ENCODE measurements around the gene IFITM5.
"Not testable (repeated sequence)": the region's sequence is repeated elsewhere in the genome, so short reads cannot be mapped to it uniquely, and the experiment has no call there.

IFITM5 gene

GRCh38 chr11:328516-329100, 29.3 kb upstream of the IFITM5 start:
- not testable (repeated sequence) for FAIRE-seq; DNase-seq (ENCODE audit: insufficient read length, low spot score)

DNA sequence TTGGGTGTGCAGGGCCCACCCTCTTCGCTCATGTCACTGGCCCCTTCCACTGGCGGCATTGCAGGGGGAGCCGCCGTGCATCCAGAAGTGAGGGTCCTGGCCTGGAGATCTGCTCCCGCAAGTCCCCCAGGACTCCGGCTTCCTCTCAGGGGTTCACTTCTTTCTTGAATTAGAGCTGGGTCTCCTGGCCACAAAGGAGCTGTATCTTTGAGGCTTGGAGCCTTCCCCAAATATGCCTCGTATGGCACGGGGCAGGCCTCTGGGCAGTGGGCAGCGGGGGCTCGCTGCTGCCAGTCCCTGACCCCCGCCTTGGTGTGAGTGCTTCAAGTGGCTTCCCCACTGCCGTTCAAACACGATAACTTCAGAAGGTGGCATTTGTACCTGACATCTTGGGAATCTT, 28.7 kb upstream of the IFITM5 start:
- FAIRE-seq, result no peak
- DNase-seq (ENCODE audit: insufficient read length, low spot score), result no peak

- FAIRE-seq (no peak), DNase-seq (ENCODE audit: insufficient read length, low spot score) (no peak)
These were observed 28.2 kb upstream of the IFITM5 start for GRCh38 chr11:327581-327923.

DNA sequence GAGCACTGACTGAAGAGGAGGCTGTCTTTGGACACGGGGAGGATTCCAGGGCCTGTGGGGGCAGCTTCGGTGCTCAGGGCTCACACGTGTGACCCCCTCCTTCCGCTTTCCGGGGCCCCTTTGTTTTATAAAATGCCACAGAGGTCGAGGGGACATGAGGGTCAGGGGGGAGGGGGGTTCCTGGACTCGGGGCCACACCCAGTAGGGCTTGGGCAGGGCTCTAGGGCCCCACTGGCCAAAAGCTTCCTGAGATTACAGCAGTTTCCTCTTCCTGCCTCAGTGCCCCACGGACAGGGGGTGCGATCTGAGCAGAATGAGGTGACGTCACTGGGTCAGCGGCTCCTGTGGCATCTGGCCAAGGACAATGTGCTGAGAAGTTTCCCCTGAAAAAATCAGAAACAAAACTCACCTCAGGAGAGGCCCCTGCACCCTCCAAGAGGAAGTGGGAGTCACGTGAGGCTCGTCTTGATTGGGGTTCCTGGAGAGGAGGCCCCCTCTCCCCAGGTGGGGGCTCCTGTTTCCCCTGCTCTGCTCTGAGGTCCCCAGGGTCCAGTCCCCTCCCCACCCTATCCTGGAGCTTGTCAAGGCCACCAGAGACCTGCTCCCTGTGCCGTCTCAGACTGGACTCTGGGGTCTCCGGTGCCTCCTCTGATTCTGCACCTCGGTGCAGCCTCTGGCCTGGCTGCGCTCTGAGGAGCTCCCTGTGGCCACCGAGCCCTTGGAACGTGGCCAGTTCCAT, 27.7 kb upstream of the IFITM5 start:
- FAIRE-seq (no peak), DNase-seq (ENCODE audit: insufficient read length, low spot score) (no peak)

DNA sequence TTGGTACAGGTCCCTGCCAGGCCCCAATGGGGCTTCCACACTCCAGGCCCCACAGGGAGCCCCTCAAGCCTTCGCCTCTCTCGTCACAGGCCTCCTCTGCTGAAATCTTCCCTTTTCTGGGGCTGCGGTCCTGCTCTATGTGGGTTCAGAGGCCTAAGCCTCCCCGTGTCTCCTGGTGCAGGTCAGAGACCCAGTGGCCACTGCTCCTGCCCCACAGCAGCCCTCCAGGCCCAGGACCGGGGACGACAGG, 27.2 kb upstream of the IFITM5 start:
- DNase-seq (ENCODE audit: insufficient read length, low spot score) (no peak), FAIRE-seq (no peak)

- DNase-seq (ENCODE audit: insufficient read length, low spot score) (no peak), FAIRE-seq (no peak)
These were observed 26.7 kb upstream of the IFITM5 start for GRCh38 chr11:325796-326591.

DNA sequence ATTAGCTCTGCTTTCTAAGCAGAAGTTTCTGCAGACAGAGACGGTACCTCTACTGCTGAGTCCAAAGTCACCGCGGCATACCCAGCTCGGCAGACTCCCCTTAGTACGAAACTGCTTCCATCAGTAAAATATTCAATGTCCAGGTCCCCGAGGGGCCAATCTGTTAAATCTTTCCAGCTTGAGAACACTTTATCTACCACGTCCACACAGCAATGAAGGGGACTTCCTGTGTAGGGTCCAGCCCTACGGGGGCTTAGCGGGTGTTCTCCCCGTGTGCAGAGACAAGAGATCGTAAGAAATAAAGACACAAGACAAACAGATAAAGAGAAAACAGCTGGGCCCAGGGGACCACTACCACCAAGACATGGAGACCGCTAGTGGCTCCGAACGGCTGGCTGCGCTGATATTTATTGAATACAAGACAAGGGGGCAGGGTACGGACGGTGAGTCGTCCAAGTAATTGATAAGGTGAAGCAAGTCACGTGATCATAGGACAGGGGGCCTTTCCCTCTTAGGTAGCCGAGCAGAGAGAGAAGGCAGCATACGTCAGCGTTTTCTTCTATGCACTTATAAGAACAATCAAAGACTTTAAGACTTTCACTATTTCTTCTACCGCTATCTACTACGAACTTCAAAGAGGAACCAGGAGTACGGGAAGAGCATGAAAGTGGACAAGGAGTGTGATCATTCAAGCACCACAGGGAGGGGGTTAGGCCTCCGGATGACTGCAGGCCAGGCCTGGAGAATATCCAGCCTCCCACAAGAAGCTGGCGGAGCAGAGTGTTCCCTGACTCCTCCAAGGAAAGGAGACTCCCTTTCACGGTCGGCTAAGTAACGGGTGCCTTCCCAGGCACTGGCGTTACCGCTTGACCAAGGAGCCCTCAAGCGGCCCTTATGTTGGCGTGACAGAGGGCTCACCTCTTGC, 25.5 kb upstream of the IFITM5 start:
- not testable (repeated sequence) for FAIRE-seq

GRCh38 chr11:324156-324555, 24.8 kb upstream of the IFITM5 start:
- FAIRE-seq (no peak), DNase-seq (ENCODE audit: insufficient read length, low spot score) (no peak)

More for the DNA sequence above, 25.5 kb upstream of the IFITM5 start:
- DNase-seq (ENCODE audit: insufficient read length, low spot score), result not testable (repeated sequence)

DNA sequence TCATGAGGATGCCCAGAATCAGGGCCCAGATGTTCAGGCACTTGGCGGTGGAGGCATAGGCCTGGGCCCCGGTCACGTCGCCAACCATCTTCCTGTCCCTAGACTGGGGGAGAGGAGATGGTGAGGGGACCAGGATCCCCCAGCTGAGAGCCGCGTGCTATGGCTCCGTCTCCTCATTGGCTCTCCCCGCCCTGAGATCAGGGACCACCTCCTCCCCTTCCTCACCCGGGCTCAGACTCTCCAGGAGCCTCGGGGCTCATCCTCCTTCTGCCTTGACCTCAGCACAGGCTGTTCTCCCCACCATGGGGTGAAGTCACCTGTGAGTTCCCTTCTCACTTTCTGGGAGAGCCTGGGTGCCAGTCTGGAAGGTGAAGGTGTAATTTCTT, 20.6 kb upstream of the IFITM5 start:
- DNase-seq (ENCODE audit: insufficient read length, low spot score); FAIRE-seq: not testable (repeated sequence)

- not testable (repeated sequence) for DNase-seq (ENCODE audit: insufficient read length, low spot score)
- peak; percentile 68 for FAIRE-seq
These were observed 20.0 kb upstream of the IFITM5 start for GRCh38 chr11:319121-319887.

- peak; percentile 87 for FAIRE-seq
- DNase-seq (ENCODE audit: insufficient read length, low spot score), result not testable (repeated sequence)
These were observed 19.2 kb upstream of the IFITM5 start for GRCh38 chr11:318405-319120.

- FAIRE-seq, result peak; percentile 20
- DNase-seq (ENCODE audit: insufficient read length, low spot score), result not testable (repeated sequence)
These were observed 18.5 kb upstream of the IFITM5 start for GRCh38 chr11:317668-318404.

- FAIRE-seq (no peak), DNase-seq (ENCODE audit: insufficient read length, low spot score) (no peak)
These were observed 17.6 kb upstream of the IFITM5 start for GRCh38 chr11:316891-317301.

DNA sequence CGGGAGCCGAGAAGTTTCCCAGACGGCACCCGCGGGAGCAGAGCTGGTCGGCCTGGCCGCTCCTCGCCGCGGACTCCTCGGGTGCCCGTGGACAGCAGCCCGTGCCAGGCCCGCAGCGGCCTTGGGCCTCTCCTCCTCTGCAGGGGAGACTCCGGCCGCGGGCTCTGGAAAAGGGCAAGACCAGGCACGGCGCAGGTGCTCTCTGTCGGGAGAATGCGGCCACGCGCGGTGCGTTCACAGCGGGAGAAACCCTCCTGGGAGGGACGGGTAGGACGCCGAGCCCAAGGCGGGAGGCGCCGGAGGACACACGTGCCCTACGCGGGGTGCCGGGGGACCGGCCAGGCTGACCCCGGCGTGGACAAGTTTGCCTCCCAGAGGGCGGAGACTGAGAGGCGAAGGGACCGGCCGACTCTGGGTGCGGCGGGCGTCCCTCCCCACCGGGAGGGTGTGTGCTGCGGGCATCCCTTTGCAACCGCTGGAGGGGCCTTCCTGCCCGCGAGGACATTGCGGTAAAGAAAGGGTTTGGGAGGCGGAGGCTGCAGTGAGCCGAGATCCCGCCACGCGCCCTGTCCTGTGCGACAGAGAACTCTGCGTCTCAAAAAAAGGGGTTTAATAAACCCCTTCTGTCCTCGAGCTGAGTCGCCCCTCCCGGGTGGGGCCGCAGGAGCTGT, 16.8 kb upstream of the IFITM5 start:
- no peak for FAIRE-seq

DNA sequence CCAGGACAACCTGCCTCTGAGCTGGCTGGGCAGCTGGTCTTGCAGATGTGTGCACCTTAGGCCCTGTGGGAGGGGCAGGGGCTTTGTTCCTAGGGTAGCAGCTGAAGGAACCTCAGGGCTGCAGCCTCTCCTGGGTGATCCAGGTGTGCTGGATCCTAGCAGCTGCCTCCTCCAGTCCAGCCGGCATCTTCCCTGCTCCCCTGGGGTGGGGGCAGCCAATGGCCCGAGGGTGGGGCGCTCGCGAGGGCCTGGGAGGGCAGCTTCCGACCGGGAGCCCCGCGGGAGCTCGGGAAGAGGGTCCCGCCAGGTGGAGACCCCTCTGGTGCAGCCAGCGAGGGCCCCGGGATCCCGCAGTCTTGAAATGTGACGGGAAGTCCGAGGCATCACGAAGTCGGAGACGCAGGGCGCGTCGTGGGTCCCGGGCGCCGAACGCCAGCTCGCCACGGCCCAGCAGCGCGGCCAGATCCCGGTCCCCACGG, 16.2 kb upstream of the IFITM5 start:
- FAIRE-seq (no peak), DNase-seq (ENCODE audit: insufficient read length, low spot score) (no peak)

More for the DNA sequence above, 16.8 kb upstream of the IFITM5 start:
- DNase-seq (ENCODE audit: insufficient read length, low spot score), result no peak

GRCh38 chr11:315051-315481, 15.7 kb upstream of the IFITM5 start:
- no peak for DNase-seq (ENCODE audit: insufficient read length, low spot score)
- no peak for FAIRE-seq

DNA sequence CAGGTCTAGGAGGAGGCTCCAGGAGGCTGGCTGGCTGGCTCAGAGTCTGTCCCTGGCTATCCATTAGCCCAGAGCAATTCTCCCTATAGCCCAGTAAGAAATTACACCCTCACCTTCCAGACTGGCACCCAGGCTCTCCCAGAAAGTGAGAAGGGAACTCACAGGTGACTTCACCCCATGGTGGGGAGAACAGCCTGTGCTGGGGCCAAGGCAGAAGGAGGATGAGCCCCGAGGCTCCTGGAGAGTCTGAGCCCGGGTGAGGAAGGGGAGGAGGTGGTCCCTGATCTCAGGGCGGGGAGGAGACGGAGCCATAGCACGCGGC, 15.2 kb upstream of the IFITM5 start:
- not testable (repeated sequence) for DNase-seq (ENCODE audit: insufficient read length, low spot score); FAIRE-seq
